Central memory CD8-positive, alpha-beta T cell (primary cell): Measurements from ENCODE around the gene MPP2.
A peak's percentile ranks its signal among the peaks of the same experiment; 100 is the strongest.

Source experiments
- ATAC-seq: fragments of 150-1000 bp; cut with Tn5 transposase; replicated peaks from 2 replicates; pipeline ENCODE4 v1.10.0; 2022; ENCODE audit warnings: mild to moderate bottlenecking, moderate FRiP score, moderate number of reproducible peaks; ENCODE audit not compliant: poor library complexity, severe bottlenecking; ENCODE audit errors: extremely low read depth
- DNase-seq, 2 donors: peaks; one replicate each; pipeline ENCODE4 v3.0.0; 2021; ENCODE audit warnings: low spot score in 2 of 2
- H3K27ac Mint-ChIP-seq: one replicate; pipeline ENCODE4 v1.8.0; 2022; ENCODE audit warnings: low read depth, mild to moderate bottlenecking, moderate library complexity, mixed read lengths
- H3K27me3 Mint-ChIP-seq: one replicate; pipeline ENCODE4 v1.8.0; 2022; ENCODE audit warnings: mixed read lengths
- H3K36me3 Mint-ChIP-seq: one replicate; pipeline ENCODE4 v1.8.0; 2022; ENCODE audit warnings: mild to moderate bottlenecking, moderate library complexity, mixed read lengths; ENCODE audit not compliant: insufficient read depth
- H3K4me1 Mint-ChIP-seq: one replicate; pipeline ENCODE4 v1.8.0; 2022; ENCODE audit warnings: mixed read lengths
- H3K4me3 Mint-ChIP-seq: one replicate; pipeline ENCODE4 v1.8.0; 2022; ENCODE audit warnings: mild to moderate bottlenecking, moderate library complexity, mixed read lengths
- H3K9me3 Mint-ChIP-seq: one replicate; pipeline ENCODE4 v1.8.0; 2022; ENCODE audit warnings: mixed read lengths

MPP2 gene

GRCh38 chr17:43924558-43924957 is 17.2 kb upstream of the MPP2 start:
- Mint-ChIP-seq H3K4me3 (no peak overlapping the region), H3K27ac (no peak overlapping the region), H3K9me3 (no peaks in the 10 kb centered on the region), H3K36me3 (peaks cover 2% of the 10 kb centered on the region), H3K27me3 (peaks cover 7% of the 10 kb centered on the region), H3K4me1 (peaks cover 17% of the 10 kb centered on the region)
- DNase-seq: no peak
- ATAC-seq: no peak

- peaks cover 9% of the 10 kb centered on the region for H3K27me3 Mint-ChIP-seq
Measured at GRCh38 chr17:43920500-43921095, 13.3 kb upstream of the MPP2 start.

GRCh38 chr17:43918026-43918389 is 10.7 kb upstream of the MPP2 start:
- H3K9me3 Mint-ChIP-seq: no peaks in the 10 kb centered on the region
- H3K4me1 Mint-ChIP-seq: no peaks in the 10 kb centered on the region
- DNase-seq (no peak), ATAC-seq (no peak)
- H3K4me3 Mint-ChIP-seq: no peak overlapping the region
- H3K36me3 Mint-ChIP-seq: no peaks in the 10 kb centered on the region
- peaks cover 9% of the 10 kb centered on the region for H3K27me3 Mint-ChIP-seq
- H3K27ac Mint-ChIP-seq: no peak overlapping the region

More at GRCh38 chr17:43920500-43921095, 13.3 kb upstream of the MPP2 start:
- Mint-ChIP-seq H3K9me3 (no peaks in the 10 kb centered on the region), H3K4me1 (no peaks in the 10 kb centered on the region), H3K27ac (no peak overlapping the region), H3K36me3 (no peaks in the 10 kb centered on the region), H3K4me3 (no peak overlapping the region)
- no peak for DNase-seq
- no peak for ATAC-seq

- Mint-ChIP-seq H3K27me3 (peaks cover 9% of the 10 kb centered on the region), H3K4me3 (peak overlapping the region; percentile 40), H3K27ac (no peak overlapping the region), H3K9me3 (no peaks in the 10 kb centered on the region), H3K36me3 (no peaks in the 10 kb centered on the region), H3K4me1 (no peaks in the 10 kb centered on the region)
- no peak for DNase-seq
- peak; percentile 62 for ATAC-seq
Measured at GRCh38 chr17:43917348-43918025, 10.2 kb upstream of the MPP2 start.

GRCh38 chr17:43917016-43917347 is 9.6 kb upstream of the MPP2 start:
- H3K27ac Mint-ChIP-seq: no peak overlapping the region
- no peaks in the 10 kb centered on the region for H3K9me3 Mint-ChIP-seq
- no peak for DNase-seq
- no peaks in the 10 kb centered on the region for H3K36me3 Mint-ChIP-seq
- ATAC-seq: peak; percentile 28
- peak overlapping the region; percentile 40 for H3K4me3 Mint-ChIP-seq
- H3K4me1 Mint-ChIP-seq: no peaks in the 10 kb centered on the region
- peaks cover 9% of the 10 kb centered on the region for H3K27me3 Mint-ChIP-seq

- Mint-ChIP-seq H3K27ac (no peak overlapping the region), H3K9me3 (no peaks in the 10 kb centered on the region), H3K27me3 (peaks cover 9% of the 10 kb centered on the region), H3K36me3 (no peaks in the 10 kb centered on the region), H3K4me3 (no peak overlapping the region), H3K4me1 (no peaks in the 10 kb centered on the region)
- ATAC-seq: no peak
- DNase-seq: no peak
Measured at GRCh38 chr17:43916385-43916784, 9.0 kb upstream of the MPP2 start.

GRCh38 chr17:43915559-43915958 is 8.2 kb upstream of the MPP2 start:
- H3K4me1 Mint-ChIP-seq: no peaks in the 10 kb centered on the region
- ATAC-seq (no peak), DNase-seq (no peak)
- no peak overlapping the region for H3K27ac Mint-ChIP-seq
- no peak overlapping the region for H3K4me3 Mint-ChIP-seq
- H3K27me3 Mint-ChIP-seq: peaks cover 9% of the 10 kb centered on the region
- H3K36me3 Mint-ChIP-seq: no peaks in the 10 kb centered on the region
- H3K9me3 Mint-ChIP-seq: no peaks in the 10 kb centered on the region

- Mint-ChIP-seq H3K27ac (no peak overlapping the region), H3K27me3 (peaks cover 8% of the 10 kb centered on the region), H3K4me1 (no peaks in the 10 kb centered on the region), H3K4me3 (no peak overlapping the region), H3K9me3 (no peaks in the 10 kb centered on the region), H3K36me3 (no peaks in the 10 kb centered on the region)
- ATAC-seq: no peak
- no peak for DNase-seq
Measured at GRCh38 chr17:43914451-43914850, 7.1 kb upstream of the MPP2 start.

GRCh38 chr17:43913584-43913983 is 6.2 kb upstream of the MPP2 start:
- no peak overlapping the region for H3K27ac Mint-ChIP-seq
- H3K36me3 Mint-ChIP-seq: no peaks in the 10 kb centered on the region
- no peak overlapping the region for H3K4me3 Mint-ChIP-seq
- H3K9me3 Mint-ChIP-seq: no peaks in the 10 kb centered on the region
- H3K27me3 Mint-ChIP-seq: no peaks in the 10 kb centered on the region
- no peak for ATAC-seq
- DNase-seq: no peak
- no peaks in the 10 kb centered on the region for H3K4me1 Mint-ChIP-seq

- Mint-ChIP-seq H3K27ac (no peak overlapping the region), H3K9me3 (no peaks in the 10 kb centered on the region), H3K4me3 (no peak overlapping the region), H3K4me1 (no peaks in the 10 kb centered on the region), H3K36me3 (no peaks in the 10 kb centered on the region), H3K27me3 (no peaks in the 10 kb centered on the region)
- DNase-seq: no peak
- no peak for ATAC-seq
Measured at GRCh38 chr17:43912635-43913304, 5.4 kb upstream of the MPP2 start.

- Mint-ChIP-seq H3K27ac (no peak overlapping the region), H3K4me3 (no peak overlapping the region), H3K4me1 (peaks cover 8% of the 10 kb centered on the region), H3K27me3 (peaks cover 4% of the 10 kb centered on the region), H3K36me3 (no peaks in the 10 kb centered on the region), H3K9me3 (no peaks in the 10 kb centered on the region)
- no peak for DNase-seq
- ATAC-seq: no peak
Measured at GRCh38 chr17:43911904-43912303, 4.6 kb upstream of the MPP2 start.

- H3K4me1 Mint-ChIP-seq: peaks cover 16% of the 10 kb centered on the region
- ATAC-seq (no peak), DNase-seq (no peak)
- no peak overlapping the region for H3K4me3 Mint-ChIP-seq
- no peaks in the 10 kb centered on the region for H3K9me3 Mint-ChIP-seq
- no peak overlapping the region for H3K27ac Mint-ChIP-seq
- H3K36me3 Mint-ChIP-seq: no peaks in the 10 kb centered on the region
- H3K27me3 Mint-ChIP-seq: peaks cover 17% of the 10 kb centered on the region
Measured at GRCh38 chr17:43909537-43910231, 2.3 kb upstream of the MPP2 start.
